Hepatocyte (in vitro differentiated cells): Measurements from ENCODE around the gene PTGIS. TPM values are rescaled to one million over a fixed set of nuclear protein-coding genes. Genes with fewer than 3 reads are reported as not detected.
"Not testable (repeated sequence)": the region's sequence is repeated elsewhere in the genome, so short reads cannot be mapped to it uniquely, and the experiment has no call there.

Experiments used
- DNase-seq: peaks from one replicate; pipeline ENCODE4 v3.0.0-alpha.2; 2016; ENCODE audit warnings: low spot score
- H2AFZ ChIP-seq: fragments of 200-600 bp; sonication (generic); 2 replicates; pipeline ENCODE4 v1.6.0; 2016; ENCODE audit warnings: antibody characterized with exemption, mild to moderate bottlenecking
- H3K27ac ChIP-seq: fragments of 200-600 bp; sonication (generic); 2 replicates; pipeline ENCODE4 v1.5.1; 2016; ENCODE audit warnings: mild to moderate bottlenecking
- H3K27me3 ChIP-seq: fragments of 200-600 bp; sonication (generic); 2 replicates; pipeline ENCODE4 v1.6.1; 2016
- H3K36me3 ChIP-seq: fragments of 200-600 bp; sonication (generic); replicated peaks from 2 replicates; pipeline ENCODE4 v1.5.1; 2016; ENCODE audit warnings: low read depth; ENCODE audit not compliant: insufficient read depth
- H3K4me1 ChIP-seq: fragments of 200-600 bp; sonication (generic); 2 replicates; pipeline ENCODE4 v1.5.1; 2016; ENCODE audit warnings: mild to moderate bottlenecking, moderate library complexity; ENCODE audit not compliant: insufficient read depth
- H3K4me2 ChIP-seq: fragments of 200-600 bp; sonication (generic); 2 replicates; pipeline ENCODE4 v1.6.0; 2016
- H3K4me3 ChIP-seq: fragments of 200-600 bp; sonication (generic); 2 replicates; pipeline ENCODE4 v1.5.1; 2016; ENCODE audit warnings: mild to moderate bottlenecking
- H3K79me2 ChIP-seq: fragments of 200-600 bp; sonication (generic); 2 replicates; pipeline ENCODE4 v1.6.0; 2017; ENCODE audit warnings: mild to moderate bottlenecking
- H3K9me2 ChIP-seq: fragments of 200-600 bp; sonication (generic); replicated peaks from 2 replicates; pipeline ENCODE4 v1.6.0; 2017; ENCODE audit warnings: mild to moderate bottlenecking; ENCODE audit not compliant: insufficient read depth
- H3K9me3 ChIP-seq: fragments of 200-600 bp; sonication (generic); 2 replicates; pipeline ENCODE4 v1.5.1; 2016; ENCODE audit warnings: low read depth, mild to moderate bottlenecking
- H4K20me1 ChIP-seq: fragments of 200-600 bp; sonication (generic); 2 replicates; pipeline ENCODE4 v1.6.0; 2016; ENCODE audit warnings: mild to moderate bottlenecking; ENCODE audit not compliant: insufficient read depth, poor library complexity, severe bottlenecking
- EZH2 ChIP-seq: fragments of 200-600 bp; sonication (generic); IDR thresholded peaks from 2 replicates; pipeline ENCODE4 v1.6.1; 2016; ENCODE audit warnings: antibody characterized with exemption, mild to moderate bottlenecking, borderline replicate concordance
- EZH2phosphoT487 ChIP-seq: fragments of 200-600 bp; sonication (generic); IDR thresholded peaks from one replicate; pipeline ENCODE4 v1.6.1; 2018; ENCODE audit warnings: antibody characterized with exemption, mild to moderate bottlenecking, low read depth, moderate library complexity; ENCODE audit not compliant: unreplicated experiment, severe bottlenecking
- WGBS: methylation state at CpG from one replicate; pipeline ENCODE4 v1.1.6; 2016; ENCODE audit warnings: low lambda C conversion rate; ENCODE audit errors: missing lambda C conversion rate; 5-methylcytosine and 5-hydroxymethylcytosine counted together
- polyA plus RNA-seq: library from polyadenylated mRNA; unstranded; fragments of >200 nt; fragmentation: Nextera tagmentation; extraction: Ambion mirVana; gene quantifications from 2 replicates; pipeline ENCODE4 v1.2.1, GENCODE V29; 2016
- total RNA-seq: library from RNA; depleted of rRNA; stranded (reverse); fragments of >200 nt; gene quantifications from 2 replicates; pipeline ENCODE4 v1.2.3, GENCODE V29; 2014
- TF ChIP-seq, protein P1 (sequence below): fragments of 200-600 bp; sonication (generic); IDR thresholded peaks from 2 replicates; pipeline ENCODE4 v1.5.1; 2016; ENCODE audit warnings: antibody characterized with exemption, mild to moderate bottlenecking; ENCODE audit not compliant: poor library complexity

The PTGIS gene
- total RNA-seq (22.5 and 26.1 TPM in 2 replicates), polyA plus RNA-seq (25.4 and 27.4 TPM in 2 replicates)

DNA sequence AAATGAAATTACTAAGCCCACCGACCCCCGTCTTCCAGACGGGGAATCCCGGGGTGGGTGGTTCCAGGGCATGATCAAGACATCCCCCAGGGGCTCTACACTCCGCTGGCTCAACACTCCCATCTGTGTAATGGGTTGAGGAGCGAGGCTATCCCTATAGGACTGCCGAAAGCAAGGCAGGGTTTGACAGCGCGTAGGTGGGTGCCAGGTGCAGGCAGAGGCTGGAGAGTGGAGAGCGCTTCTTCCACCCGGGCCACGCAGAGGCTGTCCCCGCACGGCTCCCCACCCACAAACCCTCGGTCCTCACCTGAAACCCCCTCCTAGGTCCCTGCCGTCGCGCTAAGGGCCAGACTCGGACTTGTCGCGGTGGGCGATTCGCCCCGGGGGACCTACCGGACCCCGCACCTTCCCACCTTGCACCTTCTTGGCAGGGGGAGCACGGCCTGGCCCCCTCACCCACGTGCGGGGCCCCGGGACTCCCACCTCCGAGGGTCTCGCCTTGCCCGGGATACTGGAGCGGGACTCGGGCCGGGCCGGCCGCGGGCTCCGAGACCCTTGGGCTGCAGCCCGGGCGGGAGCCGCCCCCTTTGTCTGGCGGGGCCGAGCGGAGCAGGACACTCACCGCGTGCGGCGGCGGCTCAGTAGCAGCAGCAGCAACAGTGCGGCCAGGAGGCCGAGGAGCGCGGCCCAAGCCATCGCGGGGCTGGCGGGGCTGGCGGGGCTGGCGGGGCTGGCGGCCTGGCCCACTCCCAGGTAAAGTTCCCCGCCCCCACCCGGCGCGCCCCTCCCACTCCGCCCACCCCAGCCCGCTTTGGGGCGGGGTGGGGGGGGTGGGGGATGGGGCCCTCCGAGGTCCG, at the start of gene PTGIS:
Gene PTGIS, minus strand, starts transcription at position 717 of the 857 bp plus-strand sequence. Its CDS starts 21 bp downstream, at position 696.
- peaks cover 7% of the 10 kb centered on the region for H3K79me2 ChIP-seq

DNA sequence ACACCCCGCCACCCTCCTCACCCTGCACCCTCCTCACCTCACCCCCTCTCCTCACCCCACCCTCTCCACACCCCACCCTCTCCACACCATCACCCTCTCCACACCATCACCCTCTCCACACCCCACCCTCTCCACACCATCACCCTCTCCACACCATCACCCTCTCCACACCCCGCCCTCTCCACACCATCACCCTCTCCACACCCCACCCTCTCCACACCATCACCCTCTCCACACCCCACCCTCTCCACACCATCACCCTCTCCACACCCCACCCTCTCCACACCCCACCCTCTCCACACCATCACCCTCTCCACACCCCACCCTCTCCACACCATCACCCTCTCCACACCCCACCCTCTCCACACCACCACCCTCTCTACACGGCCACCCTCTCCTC, 49.5 kb upstream of the PTGIS start:
- H3K4me3 ChIP-seq, H3K4me1 ChIP-seq, H3K79me2 ChIP-seq, H3K36me3 ChIP-seq, H3K4me2 ChIP-seq, H3K27me3 ChIP-seq, H3K9me3 ChIP-seq, H2AFZ ChIP-seq, H4K20me1 ChIP-seq, H3K27ac ChIP-seq, H3K9me2 ChIP-seq: not testable (repeated sequence)
- peak; percentile 63 for DNase-seq
- 64% methylated on average over 1 of the region's 3 CpGs for WGBS

More for the DNA sequence above, at the start of gene PTGIS:
- Histone ChIP-seq H3K27ac (peak within 1 kb of the TSS; percentile 66), H4K20me1 (no peaks in the 10 kb centered on the region), H2AFZ (peak within 1 kb of the TSS; percentile 79), H3K4me1 (peaks cover 18% of the 10 kb centered on the region), H3K9me3 (no peaks in the 10 kb centered on the region), H3K9me2 (no peaks in the 10 kb centered on the region), H3K36me3 (no peaks in the 10 kb centered on the region), H3K27me3 (no peaks in the 10 kb centered on the region), H3K4me2 (peak within 1 kb of the TSS; percentile 98), H3K4me3 (peak within 1 kb of the TSS; percentile 96)
- TF ChIP-seq EZH2phosphoT487, result no peak
- TF ChIP-seq, protein P1, sequence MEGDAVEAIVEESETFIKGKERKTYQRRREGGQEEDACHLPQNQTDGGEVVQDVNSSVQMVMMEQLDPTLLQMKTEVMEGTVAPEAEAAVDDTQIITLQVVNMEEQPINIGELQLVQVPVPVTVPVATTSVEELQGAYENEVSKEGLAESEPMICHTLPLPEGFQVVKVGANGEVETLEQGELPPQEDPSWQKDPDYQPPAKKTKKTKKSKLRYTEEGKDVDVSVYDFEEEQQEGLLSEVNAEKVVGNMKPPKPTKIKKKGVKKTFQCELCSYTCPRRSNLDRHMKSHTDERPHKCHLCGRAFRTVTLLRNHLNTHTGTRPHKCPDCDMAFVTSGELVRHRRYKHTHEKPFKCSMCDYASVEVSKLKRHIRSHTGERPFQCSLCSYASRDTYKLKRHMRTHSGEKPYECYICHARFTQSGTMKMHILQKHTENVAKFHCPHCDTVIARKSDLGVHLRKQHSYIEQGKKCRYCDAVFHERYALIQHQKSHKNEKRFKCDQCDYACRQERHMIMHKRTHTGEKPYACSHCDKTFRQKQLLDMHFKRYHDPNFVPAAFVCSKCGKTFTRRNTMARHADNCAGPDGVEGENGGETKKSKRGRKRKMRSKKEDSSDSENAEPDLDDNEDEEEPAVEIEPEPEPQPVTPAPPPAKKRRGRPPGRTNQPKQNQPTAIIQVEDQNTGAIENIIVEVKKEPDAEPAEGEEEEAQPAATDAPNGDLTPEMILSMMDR, result no peak
- TF ChIP-seq EZH2, result no peak
- WGBS, result 11% methylated on average over 46 of the region's 70 CpGs
- peak; percentile 73 for DNase-seq

DNA sequence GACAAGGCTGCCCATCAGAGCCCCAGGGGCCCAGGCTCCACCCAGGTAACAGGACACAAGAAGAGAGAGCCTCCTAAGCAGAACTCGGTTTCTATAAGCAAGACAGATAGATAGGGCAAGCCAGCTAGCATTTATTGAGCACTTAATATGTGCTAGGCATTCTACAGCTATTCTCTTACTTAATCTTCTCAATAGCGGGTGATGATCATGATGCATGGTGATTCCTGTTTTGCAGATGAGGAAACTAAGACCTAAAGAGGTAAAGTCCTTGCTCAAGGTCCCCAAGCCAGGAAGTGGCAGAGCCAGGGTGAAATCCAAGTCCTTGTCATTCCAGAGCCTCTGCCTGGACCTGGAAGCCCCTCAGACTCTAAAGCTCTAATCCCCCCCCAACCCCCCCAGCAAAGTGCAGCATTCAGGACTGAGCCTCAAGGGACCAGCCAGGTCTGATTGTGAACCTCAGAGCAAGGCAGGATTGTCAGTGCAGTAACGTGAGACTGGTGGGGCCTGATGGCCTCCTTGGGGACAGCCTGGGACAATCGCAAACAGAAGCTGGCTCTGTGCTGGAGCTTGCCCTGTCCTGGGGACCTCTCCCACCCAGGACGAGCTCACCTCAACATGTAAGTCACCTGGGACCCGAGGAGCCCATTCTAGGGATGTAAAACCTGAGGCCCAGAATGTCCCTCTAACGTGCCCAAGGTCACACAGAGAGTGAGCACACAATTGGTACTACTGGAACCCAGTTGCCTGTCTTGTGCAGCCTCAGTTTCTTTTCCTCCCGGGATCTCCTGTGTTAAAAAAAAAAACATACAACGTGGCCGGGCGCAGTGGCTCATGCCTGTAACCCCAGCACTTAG, 48.4 kb upstream of the PTGIS start:
- TF ChIP-seq, protein P1, result no peak
- TF ChIP-seq EZH2phosphoT487 (no peak), EZH2 (no peak)
- 85% methylated on average over 11 of the region's 11 CpGs for WGBS
- H3K4me1 ChIP-seq, result no peaks in the 10 kb centered on the region
- H3K27ac ChIP-seq, result no peak overlapping the region
- no peak overlapping the region for H3K4me2 ChIP-seq
- H3K9me2 ChIP-seq, result no peaks in the 10 kb centered on the region
- H3K9me3 ChIP-seq, result no peaks in the 10 kb centered on the region
- no peak overlapping the region for H3K4me3 ChIP-seq
- no peaks in the 10 kb centered on the region for H4K20me1 ChIP-seq
- H3K36me3 ChIP-seq, result no peaks in the 10 kb centered on the region
- no peak overlapping the region for H2AFZ ChIP-seq
- DNase-seq, result no peak
- H3K79me2 ChIP-seq, result no peaks in the 10 kb centered on the region
- no peaks in the 10 kb centered on the region for H3K27me3 ChIP-seq
